MCF 10A (cell line): ENCODE measurements around the gene NSRP1. TPM values are rescaled to one million over a fixed set of nuclear protein-coding genes. Genes with fewer than 3 reads are reported as not detected.
A peak's percentile ranks its signal among the peaks of the same experiment; 100 is the strongest.
"Not testable (repeated sequence)": the region's sequence is repeated elsewhere in the genome, so short reads cannot be mapped to it uniquely, and the experiment has no call there.

Experiments used
- BruUV-seq: library from RNA; stranded (reverse); fragments of 400-500 nt; replicated peaks from 2 replicates; lab custom pipeline; 2021; lab: Mats Ljungman, UMichigan
- CTCF ChIA-PET: fragments of 300-600 bp; sonication (Branson Sonifier 250); formaldehyde crosslinking; extraction: SDS; loops from one replicate; lab custom pipeline; 2021; ENCODE audit warnings: antibody characterized with exemption, inconsistent platforms; lab: Yijun Ruan, JAX
- POLR2A ChIA-PET: fragments of 300-600, 350-650 bp; sonication (Branson Sonifier 250); formaldehyde crosslinking; extraction: SDS; loops from one replicate; lab custom pipeline; 2020; ENCODE audit warnings: antibody characterized with exemption, inconsistent platforms; lab: Yijun Ruan, JAX
- DNase-seq: peaks from one replicate; pipeline ENCODE4 v3.0.0-alpha.2; 2018; ENCODE audit not compliant: unreplicated experiment
- H3K27ac Mint-ChIP-seq: one replicate; pipeline ENCODE4 v1.8.0; 2022; ENCODE audit warnings: mild to moderate bottlenecking, low read depth, mixed read lengths; ENCODE audit not compliant: unreplicated experiment
- H3K27me3 Mint-ChIP-seq: one replicate; pipeline ENCODE4 v1.8.0; 2022; ENCODE audit warnings: mixed read lengths; ENCODE audit not compliant: insufficient read depth, unreplicated experiment
- H3K36me3 Mint-ChIP-seq: one replicate; pipeline ENCODE4 v1.8.0; 2022; ENCODE audit warnings: mild to moderate bottlenecking, moderate library complexity, mixed read lengths; ENCODE audit not compliant: insufficient read depth, unreplicated experiment
- H3K4me1 Mint-ChIP-seq: one replicate; pipeline ENCODE4 v1.8.0; 2022; ENCODE audit warnings: mixed read lengths; ENCODE audit not compliant: insufficient read depth, unreplicated experiment
- H3K4me3 Mint-ChIP-seq: one replicate; pipeline ENCODE4 v1.8.0; 2022; ENCODE audit warnings: mild to moderate bottlenecking, moderate library complexity, mixed read lengths; ENCODE audit not compliant: unreplicated experiment
- H3K9me3 Mint-ChIP-seq: one replicate; pipeline ENCODE4 v1.8.0; 2022; ENCODE audit warnings: mixed read lengths; ENCODE audit not compliant: unreplicated experiment
- CTCF ChIP-seq: fragments of 200-600 bp; IDR thresholded peaks from one replicate; pipeline ENCODE4 v1.8.0; 2022; ENCODE audit warnings: antibody characterized with exemption, mild to moderate bottlenecking; ENCODE audit not compliant: unreplicated experiment
- intact Hi-C: fragments of 100-400 bp; cut with micrococcal nuclease; formaldehyde crosslinking; loops from 2 replicates; pipeline ENCODE4 v1.14.1; 2022
- total RNA-seq: library from RNA; stranded (reverse); gene quantifications from 2 replicates; pipeline ENCODE4 v1.2.3, GENCODE V29; 2022

NSRP1 gene
- total RNA-seq, 1 experiment from 2014 or later = 57.3 TPM

GRCh38 chr17:30137158-30137557 is 20.5 kb downstream of the NSRP1 start:
- no peaks in the 10 kb centered on the region for H3K9me3 Mint-ChIP-seq
- BruUV-seq = no TSS peak

DNA sequence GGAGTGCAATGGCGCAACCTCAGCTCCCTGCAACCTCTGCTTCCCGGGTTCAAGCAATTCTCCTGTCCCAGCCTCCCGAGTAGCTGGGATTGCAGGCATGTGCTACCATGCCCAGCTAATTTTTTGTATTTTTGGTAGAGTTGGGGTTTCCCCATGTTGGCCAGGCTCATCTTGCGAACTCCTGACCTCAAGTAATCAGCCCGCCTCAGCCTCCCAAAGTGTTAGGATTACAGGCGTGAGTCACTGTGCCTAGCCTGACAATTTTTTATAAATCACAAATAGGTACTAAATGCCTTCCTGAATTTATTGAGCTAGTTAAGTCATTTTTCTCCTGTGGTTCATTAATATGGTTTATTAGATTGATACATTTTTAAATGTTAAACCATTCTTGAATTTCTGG is 31.2 kb downstream of the NSRP1 start:
- CTCF ChIA-PET = interaction anchor here (0.8 kb wide), 1 partner anchor 24 kb away, joined by 3 read pairs; no protein-coding TSS in a partner anchor

More at GRCh38 chr17:30137158-30137557, 20.5 kb downstream of the NSRP1 start:
- H3K27me3 Mint-ChIP-seq = no peaks in the 10 kb centered on the region
- intact Hi-C loops = no loop called here
- no peak for TF ChIP-seq CTCF
- H3K27ac Mint-ChIP-seq = no peak overlapping the region
- POLR2A ChIA-PET = interaction anchor here (0.8 kb wide), 1 partner anchor 11 kb away, joined by 4 read pairs; no protein-coding TSS in a partner anchor
- no peak for DNase-seq
- CTCF ChIA-PET = interaction anchor here (1.0 kb wide), 2 partner anchors 11 to 199 kb away, joined by 3 to 4 read pairs; no protein-coding TSS in a partner anchor
- H3K4me1 Mint-ChIP-seq = peaks cover 6% of the 10 kb centered on the region
- no peak overlapping the region for H3K4me3 Mint-ChIP-seq
- H3K36me3 Mint-ChIP-seq = peaks cover 60% of the 10 kb centered on the region

DNA sequence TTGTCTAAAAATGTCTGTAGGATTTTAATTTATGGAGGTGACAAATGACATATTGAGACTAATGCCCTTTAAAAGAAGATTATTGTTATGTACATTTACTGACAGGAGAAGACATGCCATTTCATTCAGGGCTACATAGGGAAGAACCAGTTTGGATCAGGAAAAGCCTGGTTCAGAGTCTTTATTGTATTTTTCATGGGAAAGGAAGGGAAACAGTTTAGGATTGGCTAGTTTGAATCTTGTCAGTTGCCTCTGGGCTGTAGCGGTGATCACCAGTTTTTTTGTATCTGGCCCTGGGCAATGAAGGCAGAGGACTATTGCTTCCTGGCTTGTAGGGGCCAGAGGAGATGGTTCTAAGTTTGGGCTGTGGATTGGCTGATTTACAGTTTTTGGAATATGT is 31.8 kb downstream of the NSRP1 start:
- no peak for DNase-seq
- no peak overlapping the region for H3K4me3 Mint-ChIP-seq
- peaks cover 11% of the 10 kb centered on the region for H3K4me1 Mint-ChIP-seq
- no peaks in the 10 kb centered on the region for H3K9me3 Mint-ChIP-seq
- no peak overlapping the region for H3K27ac Mint-ChIP-seq
- CTCF ChIA-PET = no interaction called here
- no TSS peak for BruUV-seq
- TF ChIP-seq CTCF = no peak
- H3K27me3 Mint-ChIP-seq = no peaks in the 10 kb centered on the region
- intact Hi-C loops = no loop called here
- POLR2A ChIA-PET = interaction anchor here (0.9 to 2.3 kb wide), 3 partner anchors 10 to 46 kb away, joined by 3 to 6 read pairs (median 5); no protein-coding TSS in a partner anchor
- peaks cover 53% of the 10 kb centered on the region for H3K36me3 Mint-ChIP-seq

More for the DNA sequence above, 31.2 kb downstream of the NSRP1 start:
- H3K4me3 Mint-ChIP-seq, BruUV-seq, H3K27me3 Mint-ChIP-seq, intact Hi-C loops, H3K27ac Mint-ChIP-seq, H3K9me3 Mint-ChIP-seq: not testable (repeated sequence)
- POLR2A ChIA-PET = interaction anchor here (1.3 to 2.3 kb wide), 2 partner anchors 14 to 30 kb away, joined by 6 to 7 read pairs; no protein-coding TSS in a partner anchor
- peaks cover 47% of the 10 kb centered on the region for H3K36me3 Mint-ChIP-seq
- H3K4me1 Mint-ChIP-seq = peaks cover 11% of the 10 kb centered on the region
- DNase-seq = peak; percentile 59

GRCh38 chr17:30151471-30151870 is 34.9 kb downstream of the NSRP1 start:
- H3K9me3 Mint-ChIP-seq = no peaks in the 10 kb centered on the region
- intact Hi-C loops = no loop called here
- no peak for TF ChIP-seq CTCF
- H3K36me3 Mint-ChIP-seq = peaks cover 52% of the 10 kb centered on the region
- H3K4me1 Mint-ChIP-seq = peaks cover 16% of the 10 kb centered on the region
- ChIA-PET POLR2A (interaction anchor here (0.5 to 1.3 kb wide), 3 partner anchors 11 to 215 kb away, joined by 3 to 4 read pairs (median 3); no protein-coding TSS in a partner anchor), CTCF (interaction anchor here (0.7 to 1.3 kb wide), 2 partner anchors 27 to 46 kb away, joined by 3 read pairs; no protein-coding TSS in a partner anchor)
- no peak overlapping the region for H3K4me3 Mint-ChIP-seq
- BruUV-seq = no TSS peak
- H3K27me3 Mint-ChIP-seq = no peaks in the 10 kb centered on the region
- no peak for DNase-seq
- no peak overlapping the region for H3K27ac Mint-ChIP-seq
